ENCODE measurements around the gene TGM1.

TGM1 gene

GRCh38 chr14:24281636-24282035 is 18.7 kb upstream of the TGM1 start:
- TF ChIP-seq CTCF (conservative IDR thresholded peaks at IDR 0.05; ENCODE audit: low read length) (no peak), EZH2phosphoT487 (IDR thresholded peaks at IDR 0.05; ENCODE audit: borderline replicate concordance) (no peak)
- Histone ChIP-seq H3K9ac (ENCODE audit: low read depth, low read length, poor library complexity, severe bottlenecking) (no peak overlapping the region), H3F3A (ENCODE audit: low read depth) (no peaks in the 10 kb centered on the region), H3K9me3 (ENCODE audit: insufficient read depth, low read depth, low read length) (no peaks in the 10 kb centered on the region), H4K20me1 (ENCODE audit: insufficient read depth, low read length, poor library complexity, severe bottlenecking) (no peaks in the 10 kb centered on the region), H3K4me2 (ENCODE audit: low read depth, low read length, poor library complexity, severe bottlenecking) (no peak overlapping the region), H3K4me3 (ENCODE audit: low read length, poor library complexity, severe bottlenecking) (no peak overlapping the region), H3K9me2 (replicated peaks; ENCODE audit: low read depth, low read length) (no peaks in the 10 kb centered on the region), H3K4me1 (ENCODE audit: insufficient read depth, low read length, poor library complexity, severe bottlenecking) (peaks cover 24% of the 10 kb centered on the region), H3K36me3 (ENCODE audit: insufficient read depth, low read length) (no peaks in the 10 kb centered on the region), H2AFZ (ENCODE audit: low read length) (no peak overlapping the region), H3K79me2 (ENCODE audit: insufficient read depth, low read length) (no peaks in the 10 kb centered on the region), H3K27me3 (ENCODE audit: insufficient read depth, low read length, poor library complexity, severe bottlenecking) (no peaks in the 10 kb centered on the region)

- Histone ChIP-seq H3K4me2 (ENCODE audit: low read depth, low read length, poor library complexity, severe bottlenecking) (no peak overlapping the region), H3F3A (ENCODE audit: low read depth) (no peaks in the 10 kb centered on the region), H3K9ac (ENCODE audit: low read depth, low read length, poor library complexity, severe bottlenecking) (no peak overlapping the region), H3K36me3 (ENCODE audit: insufficient read depth, low read length) (no peaks in the 10 kb centered on the region), H3K9me3 (ENCODE audit: insufficient read depth, low read depth, low read length) (no peaks in the 10 kb centered on the region), H2AFZ (ENCODE audit: low read length) (no peak overlapping the region), H3K9me2 (replicated peaks; ENCODE audit: low read depth, low read length) (no peaks in the 10 kb centered on the region), H3K27me3 (ENCODE audit: insufficient read depth, low read length, poor library complexity, severe bottlenecking) (no peaks in the 10 kb centered on the region), H4K20me1 (ENCODE audit: insufficient read depth, low read length, poor library complexity, severe bottlenecking) (no peaks in the 10 kb centered on the region), H3K79me2 (ENCODE audit: insufficient read depth, low read length) (no peaks in the 10 kb centered on the region), H3K4me1 (ENCODE audit: insufficient read depth, low read length, poor library complexity, severe bottlenecking) (peaks cover 24% of the 10 kb centered on the region), H3K4me3 (ENCODE audit: low read length, poor library complexity, severe bottlenecking) (no peak overlapping the region)
- no peak for TF ChIP-seq CTCF (conservative IDR thresholded peaks at IDR 0.05; ENCODE audit: low read length)
- no peak for TF ChIP-seq EZH2phosphoT487 (IDR thresholded peaks at IDR 0.05; ENCODE audit: borderline replicate concordance)
These were observed 18.0 kb upstream of the TGM1 start for GRCh38 chr14:24280797-24281460.

GRCh38 chr14:24279301-24280186 is 16.6 kb upstream of the TGM1 start:
- Histone ChIP-seq H2AFZ (ENCODE audit: low read length) (no peak overlapping the region), H3K4me2 (ENCODE audit: low read depth, low read length, poor library complexity, severe bottlenecking) (peak overlapping the region; percentile 41), H3K4me1 (ENCODE audit: insufficient read depth, low read length, poor library complexity, severe bottlenecking) (peaks cover 24% of the 10 kb centered on the region), H3K9me3 (ENCODE audit: insufficient read depth, low read depth, low read length) (no peaks in the 10 kb centered on the region), H3F3A (ENCODE audit: low read depth) (no peaks in the 10 kb centered on the region), H4K20me1 (ENCODE audit: insufficient read depth, low read length, poor library complexity, severe bottlenecking) (no peaks in the 10 kb centered on the region), H3K9me2 (replicated peaks; ENCODE audit: low read depth, low read length) (no peaks in the 10 kb centered on the region), H3K79me2 (ENCODE audit: insufficient read depth, low read length) (no peaks in the 10 kb centered on the region), H3K27me3 (ENCODE audit: insufficient read depth, low read length, poor library complexity, severe bottlenecking) (no peaks in the 10 kb centered on the region), H3K4me3 (ENCODE audit: low read length, poor library complexity, severe bottlenecking) (no peak overlapping the region), H3K36me3 (ENCODE audit: insufficient read depth, low read length) (no peaks in the 10 kb centered on the region), H3K9ac (ENCODE audit: low read depth, low read length, poor library complexity, severe bottlenecking) (no peak overlapping the region)
- TF ChIP-seq CTCF (conservative IDR thresholded peaks at IDR 0.05; ENCODE audit: low read length) (peak; percentile 74), EZH2phosphoT487 (IDR thresholded peaks at IDR 0.05; ENCODE audit: borderline replicate concordance) (no peak)

Measured in Loucy (cell line).